IMR-90 (cell line): Measurements from ENCODE around the gene GPR17. TPM values are rescaled to one million over a fixed set of nuclear protein-coding genes. Genes with fewer than 3 reads are reported as not detected.

Source experiments
- ATAC-seq: fragments of 200-7000 bp; cut with Tn5 transposase; 2 replicates; pipeline ENCODE4 v1.9.1; 2020; ENCODE audit warnings: low read depth, mild to moderate bottlenecking, moderate library complexity
- BruUV-seq: library from RNA; stranded (reverse); fragments of 400-500 nt; replicated peaks from 2 replicates; lab custom pipeline; 2021; lab: Mats Ljungman, UMichigan
- CTCF ChIA-PET: fragments of 300-600 bp; formaldehyde crosslinking; extraction: SDS; loops from one replicate; lab custom pipeline; 2021; ENCODE audit warnings: antibody characterized with exemption; lab: Yijun Ruan, JAX
- POLR2A ChIA-PET: fragments of 300-600 bp; sonication (Branson Sonifier 250); formaldehyde crosslinking; loops from one replicate; lab custom pipeline; 2022; ENCODE audit warnings: antibody characterized with exemption; ENCODE audit not compliant: unreplicated experiment; lab: Charles Lee
- DNase-seq: peaks from one replicate; pipeline ENCODE4 v3.0.0; 2013
- H2AFZ ChIP-seq: replicated peaks from 2 replicates; pipeline ENCODE3; 2013; ENCODE audit warnings: low read length, mild to moderate bottlenecking; ENCODE audit not compliant: poor library complexity
- H2AK5ac ChIP-seq: 2 replicates; pipeline ENCODE4 v1.6.1; 2013; ENCODE audit warnings: low read depth, low read length, inconsistent platforms
- H2AK9ac ChIP-seq: replicated peaks from 2 replicates; pipeline ENCODE3; 2013; ENCODE audit warnings: mild to moderate bottlenecking, low read depth, low read length, moderate library complexity; ENCODE audit not compliant: poor library complexity
- H2BK120ac ChIP-seq: 2 replicates; pipeline ENCODE4 v1.6.1; 2013; ENCODE audit warnings: low read depth, low read length, inconsistent platforms
- H2BK15ac ChIP-seq: 3 replicates; pipeline ENCODE4 v1.6.1; 2013; ENCODE audit warnings: low read depth, low read length, inconsistent platforms
- H2BK20ac ChIP-seq: 2 replicates; pipeline ENCODE4 v1.6.1; 2013; ENCODE audit warnings: low read depth, mild to moderate bottlenecking, inconsistent platforms, low read length, moderate library complexity
- H2BK5ac ChIP-seq: 2 replicates; pipeline ENCODE4 v1.6.1; 2013; ENCODE audit warnings: mild to moderate bottlenecking, low read depth, low read length, inconsistent platforms; ENCODE audit not compliant: poor library complexity, severe bottlenecking
- H3K14ac ChIP-seq: replicated peaks from 2 replicates; pipeline ENCODE4 v1.6.1; 2013; ENCODE audit warnings: low read depth, low read length, inconsistent platforms
- H3K18ac ChIP-seq: 2 replicates; pipeline ENCODE4 v1.6.1; 2013; ENCODE audit warnings: low read depth, low read length, control low read depth
- H3K23ac ChIP-seq: 2 replicates; pipeline ENCODE4 v1.6.1; 2013; ENCODE audit warnings: low read depth, low read length, inconsistent platforms
- H3K27ac ChIP-seq: 2 replicates; pipeline ENCODE4 v1.5.1; 2013; ENCODE audit warnings: mild to moderate bottlenecking, control low read depth, low read length; ENCODE audit not compliant: insufficient read depth
- H3K27me3 ChIP-seq: 2 replicates; pipeline ENCODE4 v1.6.1; 2013; ENCODE audit warnings: low read length; ENCODE audit not compliant: control insufficient read depth, insufficient read depth
- H3K36me3 ChIP-seq: 2 replicates; pipeline ENCODE4 v1.6.1; 2013; ENCODE audit warnings: low read length, mixed read lengths; ENCODE audit not compliant: control insufficient read depth, insufficient read depth
- H3K4ac ChIP-seq: 2 replicates; pipeline ENCODE4 v1.6.1; 2013; ENCODE audit warnings: low read depth, low read length, inconsistent platforms
- H3K4me1 ChIP-seq: 2 replicates; pipeline ENCODE4 v1.6.1; 2013; ENCODE audit warnings: low read length, mixed read lengths; ENCODE audit not compliant: control insufficient read depth, insufficient read depth
- H3K4me2 ChIP-seq: 2 replicates; pipeline ENCODE4 v1.6.1; 2013; ENCODE audit warnings: low read depth, mild to moderate bottlenecking, control low read depth, low read length, moderate library complexity
- H3K4me3 ChIP-seq: 2 replicates; pipeline ENCODE4 v1.5.1; 2013; ENCODE audit warnings: low read depth, mild to moderate bottlenecking, control low read depth, low read length, moderate library complexity; ENCODE audit not compliant: insufficient read depth
- H3K56ac ChIP-seq: 2 replicates; pipeline ENCODE4 v1.6.1; 2013; ENCODE audit warnings: low read length, inconsistent platforms; ENCODE audit not compliant: insufficient read depth; ENCODE audit errors: extremely low read depth
- H3K79me1 ChIP-seq, 2 experiments: 2 replicates each; pipeline ENCODE4 v1.6.1; 2013; ENCODE audit warnings: low read length in 2 of 2, inconsistent platforms in 1 of 2, low read depth in 1 of 2
- H3K9ac ChIP-seq: 2 replicates; pipeline ENCODE4 v1.6.1; 2013; ENCODE audit warnings: low read depth, low read length, control low read depth
- H3K9me1 ChIP-seq: 2 replicates; pipeline ENCODE4 v1.6.1; 2013; ENCODE audit warnings: low read length, inconsistent platforms; ENCODE audit not compliant: insufficient read depth
- H3K9me3 ChIP-seq: 2 replicates; pipeline ENCODE4 v1.6.1; 2013; ENCODE audit warnings: low read length; ENCODE audit not compliant: control insufficient read depth, insufficient read depth
- H4K20me1 ChIP-seq: 2 replicates; pipeline ENCODE4 v1.6.1; 2013; ENCODE audit warnings: low read length, inconsistent platforms; ENCODE audit not compliant: insufficient read depth
- H4K5ac ChIP-seq: 2 replicates; pipeline ENCODE4 v1.6.1; 2013; ENCODE audit warnings: mild to moderate bottlenecking, low read depth, low read length, control low read depth
- H4K8ac ChIP-seq, 2 experiments: 2 replicates each; pipeline ENCODE4 v1.6.1; 2013; ENCODE audit warnings: low read depth in 2 of 2, low read length in 2 of 2, control low read depth in 1 of 2, inconsistent platforms in 1 of 2
- H4K91ac ChIP-seq: 2 replicates; pipeline ENCODE4 v1.6.1; 2013; ENCODE audit warnings: low read depth, low read length, inconsistent platforms; ENCODE audit not compliant: insufficient read depth
- BHLHE40 ChIP-seq: fragments of 150-350 bp; IDR thresholded peaks from 2 replicates; pipeline ENCODE4 v1.6.1; 2016; ENCODE audit warnings: mild to moderate bottlenecking, low read depth, low read length
- CEBPB ChIP-seq: IDR thresholded peaks from 2 replicates; pipeline ENCODE4 v1.6.1; 2012; ENCODE audit warnings: low read depth, low read length, improper control_type of control experiment
- CHD1 ChIP-seq: IDR thresholded peaks from 2 replicates; pipeline ENCODE4 v1.6.1; 2012; ENCODE audit warnings: low read depth, low read length, improper control_type of control experiment
- CTCF ChIP-seq: conservative IDR thresholded peaks from 2 replicates; pipeline ENCODE4 v1.5.1; 2012; ENCODE audit warnings: mild to moderate bottlenecking, low read depth, low read length, improper control_type of control experiment
- FOS ChIP-seq: fragments of 150-350 bp; IDR thresholded peaks from 2 replicates; pipeline ENCODE4 v1.6.1; 2016; ENCODE audit warnings: low read depth, low read length
- MAFK ChIP-seq: IDR thresholded peaks from 2 replicates; pipeline ENCODE4 v1.6.1; 2012; ENCODE audit warnings: low read depth, low read length, improper control_type of control experiment
- MAZ ChIP-seq: IDR thresholded peaks from 2 replicates; pipeline ENCODE4 v1.6.1; 2012; ENCODE audit warnings: low read depth, mild to moderate bottlenecking, low read length, improper control_type of control experiment, moderate library complexity, borderline replicate concordance
- MXI1 ChIP-seq: IDR thresholded peaks from 2 replicates; pipeline ENCODE4 v1.6.1; 2012; ENCODE audit warnings: low read depth, mild to moderate bottlenecking, low read length, moderate library complexity, borderline replicate concordance
- NFE2L2 ChIP-seq: fragments of 150-350 bp; IDR thresholded peaks from 2 replicates; pipeline ENCODE4 v1.6.1; 2016; ENCODE audit warnings: low read depth, mild to moderate bottlenecking, low read length
- POLR2A ChIP-seq: IDR thresholded peaks from 2 replicates; pipeline ENCODE4 v1.6.1; 2012; ENCODE audit warnings: mild to moderate bottlenecking, low read depth, low read length
- RAD21 ChIP-seq: IDR thresholded peaks from 2 replicates; pipeline ENCODE4 v1.6.1; 2012; ENCODE audit warnings: low read length, improper control_type of control experiment
- RFX5 ChIP-seq: IDR thresholded peaks from 2 replicates; pipeline ENCODE4 v1.8.0; 2012; ENCODE audit warnings: low read depth, mild to moderate bottlenecking, low read length, moderate library complexity
- SMC3 ChIP-seq: fragments of 150-350 bp; IDR thresholded peaks from 2 replicates; pipeline ENCODE4 v1.6.1; 2016; ENCODE audit warnings: low read depth, mild to moderate bottlenecking, antibody characterized with exemption, low read length, moderate library complexity
- whole genome bisulfite sequencing, 2 experiments: methylation state at CpG; one replicate each; pipeline versions ENCODE4 v1.1.5 to v1.1.7; 2013; ENCODE audit warnings: missing lambda C conversion rate in 2 of 2; ENCODE audit not compliant: insufficient read length in 1 of 2; ENCODE audit errors: extremely low coverage in 2 of 2; 5-methylcytosine and 5-hydroxymethylcytosine counted together
- dilution Hi-C: fragments of 300-500 bp; cut with HindIII; formaldehyde crosslinking; loops from one replicate; pipeline ENCODE4 v1.14.3; 2018; ENCODE audit warnings: low sequenced_read_pairs; ENCODE audit not compliant: unreplicated experiment
- in situ Hi-C: fragments of 300-500 bp; cut with MboI; formaldehyde crosslinking; loops from 3 replicates; pipeline ENCODE4 v1.14.3; 2019; ENCODE audit warnings: low sequenced_read_pairs, inconsistent platforms, mixed read lengths
- intact Hi-C: fragments of 100-400 bp; cut with micrococcal nuclease; formaldehyde crosslinking; loops from 2 replicates; pipeline ENCODE4 v1.10.0; 2022
- polyA plus RNA-seq, 3 experiments: library from polyadenylated mRNA; depleted of rRNA; stranded (reverse); fragments of >200 nt; gene quantifications; 2 replicates each; pipeline ENCODE4 v1.2.3, GENCODE V29; 2012; ENCODE audit warnings: low replicate concordance in 1 of 3
- total RNA-seq: library from RNA; depleted of rRNA; stranded (reverse); fragments of >200 nt; gene quantifications from 2 replicates; pipeline ENCODE4 v1.2.3, GENCODE V29; 2012
- TF ChIP-seq, protein P1 (sequence below): fragments of 150-350 bp; IDR thresholded peaks from 2 replicates; pipeline ENCODE4 v1.6.1; 2016; ENCODE audit warnings: low read depth, mild to moderate bottlenecking, low read length, moderate library complexity, borderline replicate concordance
- TF ChIP-seq, protein P2 (sequence below): fragments of 150-350 bp; IDR thresholded peaks from 2 replicates; pipeline ENCODE4 v1.6.1; 2017; ENCODE audit warnings: mild to moderate bottlenecking, antibody characterized with exemption, low read length, low read depth

Gene GPR17
- total and polyA plus RNA-seq, 2 of the 4 experiments (the other 2 are of a cell fraction): not detected

- Histone ChIP-seq H4K20me1 (no peaks in the 10 kb centered on the region), H3K4me3 (no peak overlapping the region), H4K5ac (no peak overlapping the region), H2BK15ac (no peak overlapping the region), H3K9me3 (no peaks in the 10 kb centered on the region), H3K4me2 (no peak overlapping the region), H3K4ac (no peak overlapping the region), H4K91ac (no peak overlapping the region), H2BK20ac (no peak overlapping the region), H3K14ac (no peak overlapping the region), H3K4me1 (peaks cover 4% of the 10 kb centered on the region), H3K27me3 (peaks cover 16% of the 10 kb centered on the region), H3K23ac (no peak overlapping the region), H4K8ac (no peak overlapping the region), H3K56ac (no peak overlapping the region), H2BK120ac (no peak overlapping the region), H3K9ac (no peak overlapping the region), H3K9me1 (peaks cover 5% of the 10 kb centered on the region; the same call in 1 of the 2 replicates), H3K79me1 (no peaks in the 10 kb centered on the region), H3K27ac (no peak overlapping the region), H2AFZ (no peak overlapping the region), H2AK9ac (no peak overlapping the region), H2BK5ac (no peak overlapping the region), H3K36me3 (no peaks in the 10 kb centered on the region), H2AK5ac (no peak overlapping the region), H3K18ac (no peak overlapping the region)
- no CpG with 5 or more reads among the region's 6 CpGs for WGBS, 2 experiments
- dilution Hi-C loops (no loop called here), intact Hi-C loops (no loop called here), in situ Hi-C loops (no loop called here)
- CTCF ChIA-PET: no interaction called here
- no TSS peak for BruUV-seq
- DNase-seq (no peak), ATAC-seq (no peak)
- POLR2A ChIA-PET: interaction anchor here (1.1 kb wide), 1 partner anchor 9 kb away, joined by 3 read pairs; no protein-coding TSS in a partner anchor
- TF ChIP-seq RFX5: no peak
- TF ChIP-seq CHD1: no peak
- TF ChIP-seq, protein P1, sequence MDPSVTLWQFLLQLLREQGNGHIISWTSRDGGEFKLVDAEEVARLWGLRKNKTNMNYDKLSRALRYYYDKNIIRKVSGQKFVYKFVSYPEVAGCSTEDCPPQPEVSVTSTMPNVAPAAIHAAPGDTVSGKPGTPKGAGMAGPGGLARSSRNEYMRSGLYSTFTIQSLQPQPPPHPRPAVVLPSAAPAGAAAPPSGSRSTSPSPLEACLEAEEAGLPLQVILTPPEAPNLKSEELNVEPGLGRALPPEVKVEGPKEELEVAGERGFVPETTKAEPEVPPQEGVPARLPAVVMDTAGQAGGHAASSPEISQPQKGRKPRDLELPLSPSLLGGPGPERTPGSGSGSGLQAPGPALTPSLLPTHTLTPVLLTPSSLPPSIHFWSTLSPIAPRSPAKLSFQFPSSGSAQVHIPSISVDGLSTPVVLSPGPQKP: no peak
- no peak for TF ChIP-seq SMC3
- TF ChIP-seq MXI1: no peak
- TF ChIP-seq FOS: no peak
- no peak for TF ChIP-seq MAFK
- no peak for TF ChIP-seq MAZ
- TF ChIP-seq, protein P2, sequence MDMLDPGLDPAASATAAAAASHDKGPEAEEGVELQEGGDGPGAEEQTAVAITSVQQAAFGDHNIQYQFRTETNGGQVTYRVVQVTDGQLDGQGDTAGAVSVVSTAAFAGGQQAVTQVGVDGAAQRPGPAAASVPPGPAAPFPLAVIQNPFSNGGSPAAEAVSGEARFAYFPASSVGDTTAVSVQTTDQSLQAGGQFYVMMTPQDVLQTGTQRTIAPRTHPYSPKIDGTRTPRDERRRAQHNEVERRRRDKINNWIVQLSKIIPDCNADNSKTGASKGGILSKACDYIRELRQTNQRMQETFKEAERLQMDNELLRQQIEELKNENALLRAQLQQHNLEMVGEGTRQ: no peak
- no peak for TF ChIP-seq BHLHE40
- no peak for TF ChIP-seq POLR2A
- no peak for TF ChIP-seq RAD21
- TF ChIP-seq NFE2L2: no peak
- TF ChIP-seq CTCF: no peak
- TF ChIP-seq CEBPB: no peak
These were observed 36.3 kb downstream of the GPR17 start for GRCh38 chr2:127681976-127682857.
